Activated T-cell treated with anti-CD3 and anti-CD28 coated beads, Interleukin-2, amount 50 U/mL, for 24 hours (primary cell): ENCODE measurements around the gene WDR76.

ENCODE experiments used
- DNase-seq: peaks from one replicate; pipeline ENCODE4 v3.0.0-alpha.2; 2020
- H3K27ac Mint-ChIP-seq: 2 replicates; pipeline ENCODE4 v1.8.0; 2020; ENCODE audit warnings: mild to moderate bottlenecking, mixed read lengths
- H3K27me3 Mint-ChIP-seq: 2 replicates; pipeline ENCODE4 v1.8.0; 2020; ENCODE audit warnings: mixed read lengths
- H3K36me3 Mint-ChIP-seq: 2 replicates; pipeline ENCODE4 v1.8.0; 2020; ENCODE audit warnings: low read depth, mixed read lengths
- H3K4me1 Mint-ChIP-seq: 2 replicates; pipeline ENCODE4 v1.8.0; 2020; ENCODE audit warnings: low read depth, mixed read lengths
- H3K4me3 Mint-ChIP-seq: 2 replicates; pipeline ENCODE4 v1.8.0; 2020; ENCODE audit warnings: mild to moderate bottlenecking, moderate library complexity, mixed read lengths
- H3K9me3 Mint-ChIP-seq: 2 replicates; pipeline ENCODE4 v1.8.0; 2020; ENCODE audit warnings: mixed read lengths

WDR76 gene

DNA sequence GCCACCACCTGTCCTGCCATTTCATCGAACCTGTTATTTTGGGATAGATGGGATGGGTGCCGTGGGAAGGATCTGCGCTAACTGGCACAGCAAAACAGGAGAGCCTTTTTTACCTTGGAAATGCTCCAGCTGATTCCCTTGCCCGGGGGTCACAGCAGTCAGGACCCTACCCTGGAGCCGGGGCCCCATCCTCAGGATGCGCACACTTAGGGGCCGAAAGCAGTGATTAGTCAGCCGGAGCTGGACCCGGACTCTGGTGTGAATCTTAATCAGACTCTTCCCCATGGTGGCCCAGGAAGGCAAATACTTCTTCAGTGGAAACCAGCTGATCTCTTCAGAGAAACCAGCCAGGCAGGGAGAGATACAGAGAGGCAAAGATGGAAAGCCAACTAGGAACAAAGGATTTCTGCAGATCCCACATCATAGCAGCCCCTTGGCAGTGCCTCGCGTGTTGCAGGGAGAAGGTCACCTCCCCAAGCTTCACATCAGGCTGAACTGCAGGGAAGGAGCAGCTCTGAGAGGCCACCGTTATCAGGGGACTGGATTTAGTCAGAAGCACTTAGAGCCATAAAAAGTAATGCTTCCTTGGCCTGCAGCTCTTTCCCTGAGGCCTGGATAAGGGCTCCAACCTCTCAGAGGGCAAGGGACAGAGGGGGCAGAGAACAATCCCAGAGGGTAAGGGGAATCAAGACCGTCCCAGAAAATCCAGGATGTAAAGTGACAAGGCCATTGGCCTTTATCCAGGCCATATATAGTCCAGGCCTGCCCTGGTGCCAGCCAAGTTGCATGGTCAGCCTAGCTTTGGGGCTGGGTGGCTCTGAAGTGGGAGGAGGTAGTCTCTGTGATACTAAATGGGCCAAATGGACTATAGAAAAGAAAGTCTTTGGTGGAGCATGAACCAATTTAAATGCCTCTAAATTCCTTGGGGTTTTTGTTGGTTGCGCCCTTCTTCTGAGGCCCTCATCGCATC, 52.9 kb downstream of the WDR76 start:
- H3K4me1 Mint-ChIP-seq, result no peaks in the 10 kb centered on the region
- H3K4me3 Mint-ChIP-seq, result no peak overlapping the region
- H3K36me3 Mint-ChIP-seq, result peaks cover 97% of the 10 kb centered on the region
- no peaks in the 10 kb centered on the region for H3K9me3 Mint-ChIP-seq
- DNase-seq, result no peak
- no peaks in the 10 kb centered on the region for H3K27me3 Mint-ChIP-seq
- H3K27ac Mint-ChIP-seq, result no peak overlapping the region

DNA sequence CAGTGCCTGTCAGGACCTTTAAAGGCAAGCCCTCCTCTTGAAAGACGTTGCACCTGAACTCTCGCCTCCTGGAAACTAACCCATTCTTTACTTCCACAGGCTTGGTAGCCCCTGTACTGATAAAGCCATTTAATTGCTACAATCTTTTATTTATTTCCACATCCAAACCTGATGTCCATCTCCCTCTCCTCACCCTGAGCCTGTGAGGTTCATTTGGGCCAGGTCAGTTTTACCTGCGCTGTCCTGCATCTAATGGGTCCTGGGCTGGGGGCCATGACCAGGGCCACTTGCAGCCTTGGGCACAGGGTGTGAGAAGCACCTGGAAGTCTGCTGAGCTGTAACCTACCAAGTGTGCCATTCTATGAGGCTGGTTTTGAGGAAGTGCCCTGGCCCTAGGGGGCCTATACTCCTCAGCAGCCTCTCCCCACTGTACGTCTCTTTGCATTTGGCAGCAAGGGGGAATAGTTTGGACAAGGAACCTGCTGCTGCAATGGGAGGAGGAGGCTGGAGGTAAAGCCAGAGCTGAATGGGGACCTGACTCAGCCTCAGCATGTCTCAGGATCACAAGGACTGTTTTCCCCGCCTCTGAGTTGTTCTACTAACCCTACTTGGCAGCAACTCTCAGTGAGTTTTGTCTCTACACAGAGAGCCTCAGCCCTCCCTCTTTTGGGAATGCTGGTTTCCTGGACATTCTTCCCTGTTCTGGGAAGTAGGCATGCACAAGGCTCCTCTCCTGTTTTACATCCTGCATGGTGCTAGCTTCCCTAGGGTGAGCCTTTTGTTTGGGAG, 53.8 kb downstream of the WDR76 start:
- Mint-ChIP-seq H3K4me1 (no peaks in the 10 kb centered on the region), H3K9me3 (no peaks in the 10 kb centered on the region), H3K27ac (no peak overlapping the region), H3K27me3 (no peaks in the 10 kb centered on the region), H3K36me3 (peaks cover 91% of the 10 kb centered on the region), H3K4me3 (no peak overlapping the region)
- DNase-seq, result no peak

DNA sequence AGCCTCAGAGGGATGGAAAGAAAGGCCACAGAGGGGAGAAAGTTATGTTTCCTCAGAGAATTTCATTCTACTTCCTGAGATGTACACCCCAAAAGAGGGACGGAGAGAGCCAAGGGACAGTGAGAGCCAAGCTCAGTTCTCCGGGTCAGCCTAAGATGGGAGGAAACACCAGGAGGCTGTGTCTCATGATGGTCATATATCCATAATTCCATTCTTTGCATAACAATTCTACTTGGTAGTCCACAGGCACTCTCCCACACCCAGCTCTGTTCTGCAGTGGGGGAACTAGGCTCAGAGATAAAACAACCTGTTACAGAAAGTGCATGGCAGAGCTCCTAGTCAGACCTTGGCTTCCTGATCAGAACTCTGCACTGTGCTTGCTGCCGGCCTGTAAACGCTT, 54.4 kb downstream of the WDR76 start:
- Mint-ChIP-seq H3K4me3 (no peak overlapping the region), H3K9me3 (no peaks in the 10 kb centered on the region), H3K4me1 (no peaks in the 10 kb centered on the region), H3K27ac (no peak overlapping the region), H3K36me3 (peaks cover 86% of the 10 kb centered on the region), H3K27me3 (no peaks in the 10 kb centered on the region)
- DNase-seq, result no peak

DNA sequence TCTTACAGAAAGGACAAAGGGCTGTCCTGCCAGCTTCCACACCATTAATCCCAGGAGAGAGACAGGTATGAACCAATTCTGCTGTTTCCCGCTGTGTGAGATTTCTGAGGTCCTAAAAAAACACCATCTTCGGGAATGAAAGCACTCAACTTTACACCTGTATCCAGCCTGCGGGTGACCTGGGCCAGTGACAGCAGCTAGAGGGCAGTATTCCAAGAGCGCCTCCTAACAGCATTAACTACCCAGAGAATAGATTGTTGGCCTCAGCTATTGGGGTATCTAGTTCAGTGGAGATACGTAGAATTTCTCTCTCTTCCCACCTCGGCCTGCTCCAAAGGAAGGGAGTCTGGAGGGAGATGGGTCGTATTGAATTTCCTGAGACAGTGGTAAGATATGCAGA, 55.1 kb downstream of the WDR76 start:
- no peak overlapping the region for H3K4me3 Mint-ChIP-seq
- no peak for DNase-seq
- peaks cover 5% of the 10 kb centered on the region for H3K4me1 Mint-ChIP-seq
- no peaks in the 10 kb centered on the region for H3K9me3 Mint-ChIP-seq
- no peak overlapping the region for H3K27ac Mint-ChIP-seq
- H3K36me3 Mint-ChIP-seq, result peaks cover 86% of the 10 kb centered on the region
- H3K27me3 Mint-ChIP-seq, result no peaks in the 10 kb centered on the region

DNA sequence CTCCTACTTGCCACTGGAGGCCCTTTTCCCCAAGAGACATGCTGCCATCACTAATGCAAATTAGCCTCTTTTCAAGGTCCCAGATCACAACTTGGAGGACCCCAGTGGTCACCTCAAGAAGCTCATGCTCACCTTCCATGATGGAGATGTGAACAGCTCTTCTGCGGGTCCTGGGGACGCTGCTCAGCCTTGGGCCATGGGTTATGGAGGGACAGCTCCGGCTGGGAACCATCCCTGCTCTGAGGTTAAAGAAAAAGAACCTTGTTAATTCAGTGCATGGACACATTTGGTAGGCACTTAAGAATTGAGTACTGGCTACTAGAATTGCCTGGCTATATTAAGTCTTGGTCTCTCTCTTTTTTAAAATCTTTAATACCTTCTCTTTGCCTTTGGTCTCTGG, 56.8 kb downstream of the WDR76 start:
- peaks cover 5% of the 10 kb centered on the region for H3K4me1 Mint-ChIP-seq
- H3K4me3 Mint-ChIP-seq, result no peak overlapping the region
- H3K36me3 Mint-ChIP-seq, result peaks cover 72% of the 10 kb centered on the region

DNA sequence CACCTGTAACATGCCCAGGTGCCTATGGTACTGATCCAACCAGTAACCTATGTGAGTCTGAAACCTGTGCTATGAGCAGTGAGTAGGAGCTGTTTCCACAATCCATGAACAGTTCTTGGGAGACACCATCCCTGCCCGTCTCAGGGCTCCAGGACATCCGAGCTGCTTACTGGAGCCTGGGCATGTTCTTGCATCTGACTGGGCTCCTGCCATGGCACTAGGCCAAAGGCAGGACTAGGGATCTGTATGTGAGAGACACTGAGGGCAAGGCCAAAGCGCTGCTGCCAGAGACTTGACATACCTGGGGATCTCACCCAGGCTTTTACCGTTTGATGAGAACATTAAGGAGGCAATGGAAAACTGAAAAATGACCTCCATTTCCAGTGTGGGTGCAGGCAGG, 59.8 kb downstream of the WDR76 start:
- H3K4me1 Mint-ChIP-seq, result peaks cover 5% of the 10 kb centered on the region

More for the DNA sequence above, 56.8 kb downstream of the WDR76 start:
- Mint-ChIP-seq H3K9me3 (no peaks in the 10 kb centered on the region), H3K27ac (peak overlapping the region; percentile 19), H3K27me3 (no peaks in the 10 kb centered on the region)
- no peak for DNase-seq

DNA sequence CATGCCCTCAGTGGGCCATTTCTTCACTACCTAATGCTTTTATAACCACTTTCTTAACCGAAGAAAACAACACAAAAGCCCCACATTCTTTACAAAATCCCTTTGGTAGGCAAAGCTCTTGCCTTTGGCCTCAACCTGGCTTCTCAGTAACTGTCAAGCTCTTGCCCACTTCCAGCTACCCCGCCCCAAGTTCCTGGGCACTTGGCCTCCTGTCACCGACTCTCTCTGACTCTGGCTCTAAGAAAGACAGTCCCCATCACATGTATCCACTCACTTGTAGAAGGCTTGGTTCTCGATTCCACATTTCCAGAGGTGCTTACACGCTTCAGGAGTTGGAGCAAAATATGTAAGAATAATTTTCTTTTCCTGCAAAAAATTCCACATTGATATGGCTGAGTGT, 61.1 kb downstream of the WDR76 start:
- Mint-ChIP-seq H3K4me1 (peaks cover 5% of the 10 kb centered on the region), H3K36me3 (peaks cover 40% of the 10 kb centered on the region), H3K4me3 (no peak overlapping the region), H3K9me3 (no peaks in the 10 kb centered on the region), H3K27me3 (no peaks in the 10 kb centered on the region), H3K27ac (no peak overlapping the region)
- no peak for DNase-seq

More for the DNA sequence above, 59.8 kb downstream of the WDR76 start:
- no peaks in the 10 kb centered on the region for H3K9me3 Mint-ChIP-seq
- no peak overlapping the region for H3K4me3 Mint-ChIP-seq
- H3K27ac Mint-ChIP-seq, result no peak overlapping the region
- H3K36me3 Mint-ChIP-seq, result peaks cover 52% of the 10 kb centered on the region
- DNase-seq, result no peak
- no peaks in the 10 kb centered on the region for H3K27me3 Mint-ChIP-seq

DNA sequence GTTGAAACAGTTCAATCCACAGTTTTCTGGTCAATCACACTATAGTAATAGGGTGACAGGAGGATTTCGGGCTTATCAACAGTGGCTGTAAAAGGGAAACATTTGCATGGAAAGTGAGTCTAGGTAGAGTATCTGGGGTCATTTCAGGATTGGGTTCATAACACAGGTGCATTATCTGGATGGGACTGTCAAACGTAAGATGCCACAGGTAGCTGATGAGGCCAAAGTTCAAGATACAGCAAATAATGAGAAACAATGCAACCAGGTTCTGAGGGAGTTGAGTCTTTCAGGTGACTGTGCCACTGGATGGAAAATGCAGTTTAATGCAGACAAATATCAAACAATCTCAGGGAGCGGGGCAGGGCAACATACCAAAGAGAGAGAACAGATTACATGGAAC, 62.2 kb downstream of the WDR76 start:
- Mint-ChIP-seq H3K9me3 (no peaks in the 10 kb centered on the region), H3K36me3 (peaks cover 29% of the 10 kb centered on the region), H3K4me1 (peaks cover 5% of the 10 kb centered on the region), H3K27ac (no peak overlapping the region), H3K27me3 (no peaks in the 10 kb centered on the region), H3K4me3 (no peak overlapping the region)
- DNase-seq, result no peak

DNA sequence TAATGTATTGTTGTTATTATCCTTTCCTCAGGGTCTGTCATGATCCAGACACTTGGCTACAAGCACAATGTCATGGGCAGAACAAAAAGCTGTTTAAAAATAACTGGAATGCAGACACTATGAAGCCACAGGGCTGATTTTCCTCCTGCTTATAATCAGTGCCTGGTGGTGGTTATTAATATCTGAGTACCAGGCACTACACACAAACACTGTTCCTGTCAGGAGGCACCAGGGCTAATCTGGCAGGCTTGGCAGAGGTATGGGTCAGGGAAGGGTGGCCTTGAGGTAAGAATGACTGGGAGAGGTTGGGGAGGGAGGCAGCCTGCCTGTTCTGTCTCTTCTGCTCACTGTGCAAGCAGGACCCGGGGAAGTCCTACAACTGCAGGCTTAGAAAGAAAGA, 67.2 kb downstream of the WDR76 start:
- no peak overlapping the region for H3K27ac Mint-ChIP-seq
- H3K27me3 Mint-ChIP-seq, result no peaks in the 10 kb centered on the region
- H3K4me3 Mint-ChIP-seq, result no peak overlapping the region
- peaks cover 9% of the 10 kb centered on the region for H3K36me3 Mint-ChIP-seq
- H3K4me1 Mint-ChIP-seq, result no peaks in the 10 kb centered on the region
- DNase-seq, result no peak
- no peaks in the 10 kb centered on the region for H3K9me3 Mint-ChIP-seq

DNA sequence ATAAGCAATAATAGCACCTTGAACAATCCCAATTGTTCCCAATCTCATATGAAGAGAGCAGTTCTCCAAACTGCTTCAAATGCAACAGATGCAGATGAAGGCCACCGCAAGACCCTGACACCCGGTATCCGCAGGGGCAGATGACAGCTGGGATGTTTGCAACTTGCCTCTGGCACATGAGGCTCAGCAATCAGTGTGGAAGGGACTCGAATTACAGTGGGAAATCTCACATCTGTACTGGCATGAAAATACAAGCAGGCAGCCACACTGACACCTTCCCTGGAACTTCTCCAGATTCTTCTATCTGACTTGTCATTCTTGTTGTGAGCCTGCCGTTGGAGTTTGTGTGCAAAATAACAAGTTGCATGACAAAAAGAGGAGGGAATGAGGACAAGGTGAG, 68.8 kb downstream of the WDR76 start:
- no peaks in the 10 kb centered on the region for H3K4me1 Mint-ChIP-seq
- H3K9me3 Mint-ChIP-seq, result no peaks in the 10 kb centered on the region
- no peak for DNase-seq
- peaks cover 7% of the 10 kb centered on the region for H3K36me3 Mint-ChIP-seq
- H3K27ac Mint-ChIP-seq, result no peak overlapping the region
- H3K4me3 Mint-ChIP-seq, result no peak overlapping the region
- H3K27me3 Mint-ChIP-seq, result no peaks in the 10 kb centered on the region

DNA sequence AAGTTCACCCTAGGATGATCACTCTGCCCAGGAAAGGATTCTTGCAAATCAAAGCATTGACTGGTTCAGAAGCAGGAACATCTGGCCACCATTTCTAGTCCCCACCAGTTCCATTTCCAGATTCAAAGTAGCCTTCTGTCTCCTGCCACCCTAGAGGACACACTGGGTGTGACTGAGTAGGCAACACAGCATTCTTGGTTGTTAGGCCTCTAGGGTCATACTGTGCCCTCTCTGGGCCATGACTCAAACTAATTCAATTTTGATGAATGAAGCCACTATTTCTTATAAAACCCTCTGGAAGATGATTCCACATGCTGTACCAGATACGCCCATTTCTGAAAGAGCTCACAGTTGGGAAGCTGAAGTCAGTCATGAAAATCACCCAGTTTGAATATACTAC, 69.7 kb downstream of the WDR76 start:
- H3K9me3 Mint-ChIP-seq, result no peaks in the 10 kb centered on the region
- H3K4me3 Mint-ChIP-seq, result no peak overlapping the region
- H3K27ac Mint-ChIP-seq, result no peak overlapping the region
- no peaks in the 10 kb centered on the region for H3K4me1 Mint-ChIP-seq
- no peaks in the 10 kb centered on the region for H3K27me3 Mint-ChIP-seq
- no peak for DNase-seq
- peaks cover 2% of the 10 kb centered on the region for H3K36me3 Mint-ChIP-seq

DNA sequence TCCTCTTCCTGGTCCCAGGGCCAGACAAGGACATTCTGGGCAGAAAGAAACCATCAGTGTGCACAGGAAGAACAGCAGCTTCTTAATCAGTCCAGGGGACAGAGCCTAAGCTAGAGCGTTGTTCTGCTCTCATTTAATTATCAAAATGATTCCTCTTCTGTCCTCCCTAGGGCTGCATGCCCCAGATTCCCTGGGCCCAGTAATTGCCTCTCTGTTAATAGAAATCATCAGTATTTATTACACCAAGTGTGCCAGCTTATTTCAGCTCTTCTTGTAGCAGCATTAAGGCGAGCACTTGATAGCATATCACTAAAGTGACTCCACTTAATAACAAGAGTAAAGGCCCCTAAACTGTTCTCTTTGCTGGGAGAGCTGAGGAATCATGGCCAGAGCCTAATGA, 72.1 kb downstream of the WDR76 start:
- H3K9me3 Mint-ChIP-seq, result no peaks in the 10 kb centered on the region
- no peak overlapping the region for H3K4me3 Mint-ChIP-seq
- H3K36me3 Mint-ChIP-seq, result no peaks in the 10 kb centered on the region
- peaks cover 2% of the 10 kb centered on the region for H3K4me1 Mint-ChIP-seq
- no peaks in the 10 kb centered on the region for H3K27me3 Mint-ChIP-seq
- no peak overlapping the region for H3K27ac Mint-ChIP-seq
- no peak for DNase-seq

DNA sequence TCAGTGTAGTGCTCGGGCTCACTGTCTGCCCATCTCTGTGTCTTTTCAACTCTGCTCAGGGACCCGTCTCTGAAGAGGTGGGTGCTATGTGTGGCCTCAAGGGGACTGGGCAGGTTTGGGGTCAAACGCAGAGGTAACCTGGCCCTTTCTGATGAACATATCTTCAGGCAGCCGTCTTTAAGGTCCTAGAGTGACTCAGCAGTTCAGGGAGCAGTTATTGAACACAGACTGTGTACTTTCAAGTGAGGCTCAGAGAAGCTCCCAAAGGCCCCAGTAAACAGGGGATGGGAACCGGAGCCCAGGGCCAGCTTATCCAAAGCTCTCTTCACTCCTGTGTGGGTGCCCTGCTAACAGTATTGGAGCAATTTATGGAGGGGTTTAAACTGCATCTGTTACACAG, 73.1 kb downstream of the WDR76 start:
- no peak for DNase-seq
- Mint-ChIP-seq H3K27ac (peak overlapping the region; percentile 12), H3K9me3 (no peaks in the 10 kb centered on the region), H3K4me3 (no peak overlapping the region), H3K4me1 (peaks cover 2% of the 10 kb centered on the region), H3K27me3 (no peaks in the 10 kb centered on the region), H3K36me3 (no peaks in the 10 kb centered on the region)

DNA sequence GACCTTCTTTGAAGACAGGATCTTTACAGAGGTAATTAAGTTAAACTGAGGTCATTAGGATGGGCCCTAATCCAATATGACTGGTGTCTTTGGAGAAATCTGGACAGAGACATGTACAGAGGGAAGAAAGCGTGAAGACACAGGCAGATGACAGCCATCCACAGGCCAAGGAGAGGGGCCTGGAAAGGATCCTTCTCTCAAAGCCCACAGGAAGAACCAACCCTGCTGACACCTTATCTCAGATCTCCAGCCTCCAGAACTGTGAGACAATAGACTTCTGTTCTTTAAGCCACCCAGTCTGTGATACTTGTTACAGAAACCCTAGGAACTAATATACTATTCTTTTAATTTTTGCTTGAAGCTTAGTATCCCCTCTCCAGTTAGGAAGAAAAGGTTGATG, 74.2 kb downstream of the WDR76 start:
- no peaks in the 10 kb centered on the region for H3K36me3 Mint-ChIP-seq
- no peaks in the 10 kb centered on the region for H3K9me3 Mint-ChIP-seq
- no peak overlapping the region for H3K27ac Mint-ChIP-seq
- no peak overlapping the region for H3K4me3 Mint-ChIP-seq
- DNase-seq, result no peak
- H3K27me3 Mint-ChIP-seq, result no peaks in the 10 kb centered on the region
- H3K4me1 Mint-ChIP-seq, result peaks cover 2% of the 10 kb centered on the region

DNA sequence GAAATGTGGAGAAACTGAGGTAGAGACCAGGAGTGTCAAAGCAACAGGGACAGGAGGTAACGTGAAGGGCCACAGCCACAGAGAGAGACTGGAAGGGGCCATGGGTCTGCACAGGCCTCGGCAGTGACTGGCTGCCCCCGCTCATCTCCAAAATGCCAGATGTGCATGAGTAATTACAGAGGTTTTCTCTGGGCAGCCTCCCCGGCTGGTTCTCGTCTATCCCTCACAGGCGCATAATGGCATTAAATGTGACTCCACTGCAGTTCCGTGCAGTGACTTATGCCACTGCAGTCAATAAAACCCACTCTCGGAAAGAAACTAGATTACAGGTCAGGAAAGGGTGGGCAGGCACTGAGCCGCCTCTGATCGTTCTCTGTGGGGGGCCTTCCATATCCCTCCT, 74.7 kb downstream of the WDR76 start:
- no peaks in the 10 kb centered on the region for H3K36me3 Mint-ChIP-seq
- peaks cover 2% of the 10 kb centered on the region for H3K4me1 Mint-ChIP-seq
- H3K27me3 Mint-ChIP-seq, result no peaks in the 10 kb centered on the region
- H3K27ac Mint-ChIP-seq, result no peak overlapping the region
- no peaks in the 10 kb centered on the region for H3K9me3 Mint-ChIP-seq
- no peak overlapping the region for H3K4me3 Mint-ChIP-seq
- no peak for DNase-seq
